ENCODE measurements around the gene RELN.

Gene RELN

DNA sequence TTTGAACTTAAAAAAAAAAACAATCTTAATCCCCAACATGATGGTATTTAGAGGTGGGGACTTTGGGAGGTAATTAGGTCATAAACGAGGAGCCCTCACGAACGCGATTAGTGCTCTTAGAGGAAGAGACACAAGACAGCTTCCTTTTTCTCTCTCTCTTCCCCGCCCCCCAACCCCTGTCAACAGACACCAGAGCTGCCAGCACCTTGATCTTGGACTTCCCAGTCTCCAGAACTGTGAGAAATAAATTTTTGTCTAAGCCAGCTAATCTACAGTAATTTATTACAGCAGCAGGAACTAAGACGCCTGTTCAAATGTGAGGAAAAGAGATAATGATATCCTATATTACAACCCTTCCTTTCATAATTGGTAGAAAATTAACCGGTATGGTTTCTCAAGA is 40.1 kb downstream of the RELN start:
- no peak overlapping the region for H3K4me3 ChIP-seq (ENCODE audit: low read depth, low read length)
- no peak for DNase-seq
- TF ChIP-seq, protein P1, sequence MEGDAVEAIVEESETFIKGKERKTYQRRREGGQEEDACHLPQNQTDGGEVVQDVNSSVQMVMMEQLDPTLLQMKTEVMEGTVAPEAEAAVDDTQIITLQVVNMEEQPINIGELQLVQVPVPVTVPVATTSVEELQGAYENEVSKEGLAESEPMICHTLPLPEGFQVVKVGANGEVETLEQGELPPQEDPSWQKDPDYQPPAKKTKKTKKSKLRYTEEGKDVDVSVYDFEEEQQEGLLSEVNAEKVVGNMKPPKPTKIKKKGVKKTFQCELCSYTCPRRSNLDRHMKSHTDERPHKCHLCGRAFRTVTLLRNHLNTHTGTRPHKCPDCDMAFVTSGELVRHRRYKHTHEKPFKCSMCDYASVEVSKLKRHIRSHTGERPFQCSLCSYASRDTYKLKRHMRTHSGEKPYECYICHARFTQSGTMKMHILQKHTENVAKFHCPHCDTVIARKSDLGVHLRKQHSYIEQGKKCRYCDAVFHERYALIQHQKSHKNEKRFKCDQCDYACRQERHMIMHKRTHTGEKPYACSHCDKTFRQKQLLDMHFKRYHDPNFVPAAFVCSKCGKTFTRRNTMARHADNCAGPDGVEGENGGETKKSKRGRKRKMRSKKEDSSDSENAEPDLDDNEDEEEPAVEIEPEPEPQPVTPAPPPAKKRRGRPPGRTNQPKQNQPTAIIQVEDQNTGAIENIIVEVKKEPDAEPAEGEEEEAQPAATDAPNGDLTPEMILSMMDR (IDR thresholded peaks at IDR 0.05; ENCODE audit: low read depth, low read length, missing control alignments): no peak
- no peak overlapping the region for H3K27ac ChIP-seq
- no peaks in the 10 kb centered on the region for H3K27me3 ChIP-seq (replicated peaks)
- no peaks in the 10 kb centered on the region for H3K36me3 ChIP-seq (replicated peaks)
- in situ Hi-C loops (cut with HindIII; ENCODE audit: low pct_ligation_motif_present, low sequenced_read_pairs): no loop called here

DNA sequence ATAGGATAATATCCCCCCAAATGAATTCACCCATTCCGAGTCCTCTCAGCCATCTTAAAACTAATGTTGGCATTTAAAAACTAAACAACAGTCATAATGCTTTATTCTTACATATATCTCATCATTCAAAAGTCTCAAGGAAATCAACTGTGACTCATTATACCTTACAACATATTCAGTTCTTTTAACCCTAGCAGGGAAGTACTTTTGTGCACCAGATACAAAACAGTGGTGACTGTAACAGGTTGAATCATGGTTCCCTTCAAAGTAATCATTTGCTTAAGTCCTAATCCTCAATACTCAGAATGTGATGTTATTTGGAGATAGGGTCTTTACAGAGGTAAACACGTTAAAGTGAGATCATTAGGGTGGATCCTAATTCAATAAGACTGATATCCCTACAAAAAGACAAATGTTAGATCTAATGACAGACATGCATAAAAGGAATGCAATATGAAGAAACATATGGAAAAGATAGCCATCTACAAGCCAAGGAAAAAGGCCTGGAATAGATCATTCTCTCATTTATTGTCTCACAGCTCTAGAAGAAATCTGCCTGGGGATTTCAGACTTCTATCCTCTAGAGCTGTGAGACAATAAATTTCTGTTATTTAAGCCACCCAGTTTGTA is 42.3 kb downstream of the RELN start:
- H3K27me3 ChIP-seq (replicated peaks): no peaks in the 10 kb centered on the region
- in situ Hi-C loops (cut with HindIII; ENCODE audit: low pct_ligation_motif_present, low sequenced_read_pairs): no loop called here
- no peak overlapping the region for H3K27ac ChIP-seq
- no peak for DNase-seq
- no peaks in the 10 kb centered on the region for H3K36me3 ChIP-seq (replicated peaks)
- TF ChIP-seq, protein P1 (IDR thresholded peaks at IDR 0.05; ENCODE audit: low read depth, low read length, missing control alignments): no peak
- no peak overlapping the region for H3K4me3 ChIP-seq (ENCODE audit: low read depth, low read length)

DNA sequence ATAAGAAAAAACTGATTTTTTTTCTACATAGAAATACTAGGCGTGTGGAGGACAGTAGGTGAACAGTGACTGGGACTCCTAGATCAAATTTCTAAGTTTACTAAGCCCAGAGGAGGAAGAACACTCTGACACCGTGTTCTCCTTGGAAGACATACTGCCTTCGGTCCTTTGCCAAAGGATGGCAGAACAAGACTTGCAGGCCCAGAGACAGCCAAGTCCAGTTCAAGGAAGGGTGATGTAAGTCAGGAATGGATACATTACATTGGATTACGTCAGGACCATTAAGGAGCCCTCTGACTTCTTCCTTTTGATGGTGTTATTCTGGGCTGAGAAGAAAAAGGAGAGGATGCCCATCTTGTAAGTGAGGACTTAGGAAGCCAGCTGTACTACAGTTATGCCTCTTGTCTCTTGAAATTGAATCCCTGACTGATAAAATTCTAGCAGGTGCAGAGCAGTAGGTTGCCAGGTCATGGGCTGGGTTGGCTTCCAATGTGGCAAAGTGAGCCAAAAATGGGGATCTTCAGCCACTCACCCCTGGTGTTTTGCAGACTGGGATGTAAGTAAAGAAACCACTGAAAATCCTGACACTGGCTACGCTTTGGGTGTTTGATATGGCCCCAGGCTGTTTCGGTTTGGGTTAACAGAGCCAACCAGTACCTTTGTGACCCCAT is 45.1 kb downstream of the RELN start:
- in situ Hi-C loops (cut with HindIII; ENCODE audit: low pct_ligation_motif_present, low sequenced_read_pairs): no loop called here
- no peak overlapping the region for H3K27ac ChIP-seq
- no peak for DNase-seq
- TF ChIP-seq, protein P1 (IDR thresholded peaks at IDR 0.05; ENCODE audit: low read depth, low read length, missing control alignments): no peak
- H3K27me3 ChIP-seq (replicated peaks): no peaks in the 10 kb centered on the region
- H3K4me3 ChIP-seq (ENCODE audit: low read depth, low read length): no peak overlapping the region
- H3K36me3 ChIP-seq (replicated peaks): no peaks in the 10 kb centered on the region

DNA sequence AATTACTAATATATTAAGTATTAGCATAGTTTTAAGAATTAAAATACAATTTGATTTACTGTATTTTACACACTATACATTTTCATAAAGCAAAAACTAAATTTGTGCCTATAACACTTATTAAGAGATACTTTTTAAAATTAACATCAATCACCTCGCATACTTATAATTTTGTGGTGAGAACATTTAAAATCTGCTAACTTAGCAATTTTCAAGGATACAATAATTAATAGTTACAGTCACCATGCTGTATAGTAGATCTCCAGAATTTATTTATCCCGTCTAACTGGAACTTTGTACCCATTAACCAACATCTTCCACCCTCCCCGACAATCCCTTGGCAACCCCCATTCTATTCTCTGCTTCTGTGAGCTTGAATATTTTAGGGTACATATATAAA is 47.5 kb downstream of the RELN start:
- DNase-seq: no peak
- Histone ChIP-seq H3K4me3 (ENCODE audit: low read depth, low read length) (no peak overlapping the region), H3K36me3 (replicated peaks) (no peaks in the 10 kb centered on the region), H3K27ac (no peak overlapping the region), H3K27me3 (replicated peaks) (no peaks in the 10 kb centered on the region)
- in situ Hi-C loops (cut with HindIII; ENCODE audit: low pct_ligation_motif_present, low sequenced_read_pairs): no loop called here
- TF ChIP-seq, protein P1 (IDR thresholded peaks at IDR 0.05; ENCODE audit: low read depth, low read length, missing control alignments): no peak

DNA sequence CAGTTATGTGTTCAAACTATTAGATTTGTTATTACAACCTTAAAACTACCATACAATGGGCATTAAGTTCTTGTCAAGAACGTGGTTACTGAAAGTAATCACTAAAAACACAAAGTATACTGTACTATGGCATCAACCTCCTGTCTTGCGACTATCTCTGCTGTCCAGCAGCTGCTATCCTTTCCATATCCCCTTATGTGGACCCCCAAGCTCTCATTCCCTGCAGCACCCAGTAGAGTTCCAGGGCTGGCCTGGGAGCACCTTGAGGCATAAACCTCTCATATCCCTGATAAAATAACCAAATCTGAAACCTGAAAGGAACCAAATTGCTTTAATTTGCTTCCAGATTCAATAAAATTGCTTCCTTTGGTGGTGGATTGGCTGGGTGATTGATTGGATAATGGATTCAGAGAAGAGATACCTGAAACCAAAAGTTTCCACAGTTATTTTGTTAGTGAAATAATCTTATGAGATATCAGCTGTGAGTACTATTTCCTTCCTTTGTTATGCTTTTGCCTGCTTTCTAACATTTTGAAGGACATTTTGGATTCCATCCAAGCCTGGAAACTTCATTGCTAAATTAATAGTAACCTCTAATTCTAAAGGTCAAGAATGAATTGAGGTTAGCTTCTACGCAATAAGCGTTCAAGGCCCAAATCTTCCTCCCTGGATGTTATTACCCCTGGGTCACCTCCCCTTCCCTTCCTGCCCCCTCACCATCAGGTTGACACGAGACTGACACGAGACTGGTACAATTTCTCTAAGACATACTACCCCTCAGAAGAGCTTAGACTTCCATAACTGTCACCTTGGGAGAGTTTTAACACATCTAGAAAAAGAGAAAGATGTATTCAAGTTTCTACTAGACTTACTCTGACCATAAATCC is 48.8 kb downstream of the RELN start:
- Histone ChIP-seq H3K36me3 (replicated peaks) (no peaks in the 10 kb centered on the region), H3K27ac (no peak overlapping the region), H3K27me3 (replicated peaks) (no peaks in the 10 kb centered on the region), H3K4me3 (ENCODE audit: low read depth, low read length) (no peak overlapping the region)
- TF ChIP-seq, protein P1 (IDR thresholded peaks at IDR 0.05; ENCODE audit: low read depth, low read length, missing control alignments): no peak
- no peak for DNase-seq
- in situ Hi-C loops (cut with HindIII; ENCODE audit: low pct_ligation_motif_present, low sequenced_read_pairs): no loop called here
